G401.6 (cell line): ENCODE data around the gene FAP.

ENCODE experiments used
- FAIRE-seq: peaks from 2 replicates; lab custom pipeline; 2012; peaks lifted over from hg19 to GRCh38; lab: Jason Lieb, UNC

FAP gene

GRCh38 chr2:162185541-162186232, 57.6 kb downstream of the FAP start:
- FAIRE-seq = no peak

DNA sequence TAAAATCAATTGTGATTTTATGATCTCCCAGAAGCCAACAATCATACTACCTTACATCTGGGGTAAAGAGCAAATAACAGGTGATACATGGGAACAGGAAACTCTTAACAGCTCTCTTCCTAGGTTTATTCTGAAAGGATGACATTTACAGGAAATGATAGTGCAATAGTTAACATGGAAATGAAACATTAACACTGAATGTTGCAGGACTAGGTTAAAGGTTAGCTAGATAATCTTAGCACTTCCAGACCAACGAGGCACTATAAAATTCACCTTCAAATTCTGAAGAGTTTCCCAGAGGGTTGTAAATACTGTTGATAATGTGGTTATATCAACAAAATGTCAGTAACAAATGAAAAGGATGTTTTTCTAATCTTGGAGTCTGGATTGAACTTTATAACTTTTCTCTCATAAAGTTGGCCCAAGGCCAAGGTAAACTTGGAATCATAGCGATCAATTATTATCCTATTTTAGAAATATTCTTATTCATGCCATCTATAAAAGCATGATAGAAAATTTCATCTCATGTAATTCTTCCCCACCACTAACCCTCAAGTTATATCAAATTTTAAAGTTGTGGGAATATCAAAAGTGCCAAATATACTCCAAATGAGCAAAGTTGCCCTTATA, 58.3 kb downstream of the FAP start:
- FAIRE-seq = no peak

GRCh38 chr2:162184359-162184758, 58.9 kb downstream of the FAP start:
- no peak for FAIRE-seq

DNA sequence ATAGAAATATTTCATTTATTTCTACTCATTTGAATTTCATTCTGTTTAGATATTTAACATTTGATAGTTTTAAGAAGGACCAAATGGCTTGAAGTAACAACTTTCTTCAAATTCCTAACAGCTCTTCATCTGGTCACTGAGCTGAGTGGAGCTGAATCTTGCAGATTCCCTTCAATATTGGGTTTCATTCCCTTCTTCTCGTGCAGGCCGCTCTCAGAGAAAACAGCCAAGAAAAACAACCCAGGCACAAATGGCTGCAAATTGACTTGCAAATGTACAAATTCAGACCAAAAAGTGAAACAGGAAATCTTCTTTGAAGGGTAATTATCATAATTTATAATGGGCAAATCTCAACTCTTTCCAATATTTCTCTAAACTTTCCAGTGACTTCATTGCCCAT, 60.9 kb downstream of the FAP start:
- no peak for FAIRE-seq

DNA sequence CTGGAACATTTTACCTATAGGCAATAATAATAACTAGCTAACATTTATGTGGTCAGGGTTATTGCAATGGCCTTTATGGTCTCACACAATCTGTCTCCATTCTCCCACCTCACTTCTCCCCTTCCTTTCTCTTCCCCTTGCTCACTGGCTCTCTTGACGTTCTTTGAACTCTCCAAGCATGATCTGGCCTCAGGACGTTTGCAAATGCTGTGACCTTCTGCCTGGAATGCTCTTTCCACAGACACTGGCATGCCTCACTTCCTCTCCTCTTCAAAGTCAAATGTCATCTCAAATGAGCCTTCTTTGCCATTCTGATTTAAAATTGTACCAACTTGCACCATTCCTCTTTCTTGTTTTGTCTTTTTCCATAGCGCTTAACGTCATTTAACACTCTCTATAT, 65.9 kb downstream of the FAP start:
- FAIRE-seq = no peak

- no peak for FAIRE-seq
Observed at GRCh38 chr2:162175714-162176113, 67.5 kb downstream of the FAP start.

GRCh38 chr2:162174746-162175145, 68.5 kb downstream of the FAP start:
- FAIRE-seq = no peak

GRCh38 chr2:162172802-162173370, 70.4 kb downstream of the FAP start:
- FAIRE-seq = no peak

DNA sequence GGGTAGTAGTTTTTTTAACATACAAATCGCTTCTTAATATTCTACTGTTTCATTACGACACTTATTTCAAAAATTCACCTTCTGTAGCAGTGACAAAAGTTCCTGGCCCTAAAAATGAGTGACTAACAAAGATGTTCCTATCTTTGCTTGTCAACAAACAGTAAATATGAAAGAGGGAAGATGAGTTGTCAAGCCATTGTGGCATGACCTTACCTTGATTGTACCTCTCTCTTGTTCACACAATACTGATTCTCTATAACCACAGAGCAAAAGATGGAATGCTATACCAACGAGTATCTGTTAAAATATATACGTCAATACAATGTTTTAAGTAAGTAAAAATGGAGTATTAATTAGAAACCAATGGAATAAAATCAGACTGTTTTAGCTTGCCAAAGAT, 76.5 kb downstream of the FAP start:
- FAIRE-seq = no peak

DNA sequence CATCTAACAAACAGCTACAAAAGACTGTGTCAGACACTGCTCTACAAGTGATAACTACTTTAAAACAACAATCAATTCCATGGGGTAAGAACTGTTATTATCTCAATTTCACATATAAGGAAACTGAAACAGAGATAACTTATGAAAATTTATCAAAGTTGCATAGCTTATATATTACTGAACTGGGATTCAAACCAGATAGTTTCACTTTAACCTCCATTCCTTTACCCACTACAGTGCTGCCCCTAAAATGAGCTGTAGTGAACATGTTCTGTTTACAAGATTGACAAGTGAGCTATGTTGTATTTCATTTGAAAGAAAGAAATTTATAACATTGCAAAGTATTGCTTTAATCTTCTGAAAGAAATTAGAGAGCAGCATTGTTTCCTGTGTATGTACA, 77.1 kb downstream of the FAP start:
- no peak for FAIRE-seq

GRCh38 chr2:162164802-162165201, 78.4 kb downstream of the FAP start:
- no peak for FAIRE-seq

- FAIRE-seq = no peak
Observed at GRCh38 chr2:162159446-162159845, 83.8 kb downstream of the FAP start.

DNA sequence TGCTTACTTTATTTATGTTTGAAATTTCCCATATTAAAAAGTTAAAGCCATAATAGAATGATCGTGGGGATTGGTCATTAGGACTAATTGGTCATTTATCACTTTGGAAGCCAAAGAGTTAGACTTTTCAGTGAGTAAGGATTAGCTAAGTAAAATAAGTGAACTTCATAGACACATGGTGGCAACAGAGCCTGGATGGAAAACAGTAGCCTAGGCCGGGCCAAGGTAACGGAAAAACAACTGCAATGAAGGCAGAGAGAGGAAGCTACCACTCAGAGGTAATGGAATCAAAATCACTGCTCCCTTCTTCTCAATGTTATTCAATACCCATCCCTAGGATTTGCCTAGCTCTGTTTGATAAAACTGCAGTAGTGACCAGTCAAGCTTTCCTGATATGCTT, 87.1 kb downstream of the FAP start:
- FAIRE-seq = no peak

- FAIRE-seq = no peak
Observed at GRCh38 chr2:162155093-162155492, 88.2 kb downstream of the FAP start.

DNA sequence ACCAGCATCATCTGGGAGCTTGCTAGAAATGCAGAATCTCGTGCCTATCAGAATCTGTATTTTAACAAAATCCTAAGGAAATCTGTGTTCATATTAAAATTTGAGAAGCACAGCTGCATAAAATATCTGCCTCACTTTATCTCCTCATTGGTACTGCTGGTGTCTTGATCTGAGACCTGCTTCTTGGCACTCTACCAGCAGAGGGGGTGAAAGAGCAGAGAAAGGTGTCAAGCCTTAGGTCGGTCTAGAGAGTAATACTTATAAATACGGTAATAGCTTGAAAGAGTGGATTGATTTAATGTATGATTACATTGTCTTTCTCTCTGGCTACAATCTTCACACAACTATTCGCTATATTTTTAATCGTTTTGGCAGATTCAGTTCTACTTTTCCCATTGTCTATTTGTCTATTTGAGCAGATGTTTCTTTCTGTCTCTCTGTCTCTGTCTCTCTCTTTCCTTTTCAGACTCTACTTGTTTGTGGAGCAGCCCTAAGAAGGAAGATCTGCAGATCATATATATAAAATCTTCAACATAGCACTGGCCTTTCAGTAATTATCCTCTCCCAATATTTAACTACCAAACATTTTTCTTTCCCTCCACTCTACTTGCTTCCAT, 89.5 kb downstream of the FAP start:
- peak; percentile 51 for FAIRE-seq

DNA sequence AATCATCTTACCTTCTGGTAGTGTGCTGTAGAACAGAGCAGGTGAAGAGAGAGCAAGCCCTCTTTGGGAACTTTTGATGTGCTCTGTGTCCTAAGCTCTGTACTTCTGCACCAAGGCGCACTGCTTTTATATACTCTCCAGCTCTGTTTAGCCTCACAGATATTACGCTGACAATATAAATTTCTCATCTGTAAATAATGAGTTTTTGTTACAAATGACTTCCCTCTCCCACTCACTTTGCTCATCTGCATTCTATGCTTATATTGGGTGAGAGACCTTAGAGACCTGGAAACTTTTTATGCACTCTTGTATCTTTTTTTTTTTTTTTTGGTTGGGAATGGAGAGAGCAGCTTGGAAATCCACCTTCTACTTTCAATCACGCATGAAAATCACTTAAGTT, 91.1 kb downstream of the FAP start, which contains the start of gene GCG:
Gene GCG (minus strand): TSS at position 101 of the 400 bp plus-strand sequence. CDS start 3,069 bp downstream, outside the sequence.
- FAIRE-seq = no peak

DNA sequence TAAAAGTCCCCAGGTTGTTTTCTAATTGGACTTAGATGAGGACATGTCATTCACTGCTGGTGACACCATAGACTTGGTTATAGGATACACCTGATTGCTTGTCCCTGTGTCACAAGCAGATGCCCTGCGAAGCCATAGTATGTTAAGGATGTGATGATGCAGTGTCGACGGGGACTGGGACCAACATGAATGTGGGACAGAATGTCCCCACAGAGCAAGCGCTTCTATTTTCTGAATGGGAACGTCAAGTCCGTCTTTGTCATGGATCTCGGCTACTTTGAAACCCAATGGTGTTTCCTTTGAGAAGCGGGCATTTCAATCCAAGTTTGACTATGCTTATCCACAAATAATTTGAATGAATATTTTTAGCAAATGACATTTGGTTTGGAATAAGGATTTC, 93.3 kb downstream of the FAP start:
- FAIRE-seq = no peak

DNA sequence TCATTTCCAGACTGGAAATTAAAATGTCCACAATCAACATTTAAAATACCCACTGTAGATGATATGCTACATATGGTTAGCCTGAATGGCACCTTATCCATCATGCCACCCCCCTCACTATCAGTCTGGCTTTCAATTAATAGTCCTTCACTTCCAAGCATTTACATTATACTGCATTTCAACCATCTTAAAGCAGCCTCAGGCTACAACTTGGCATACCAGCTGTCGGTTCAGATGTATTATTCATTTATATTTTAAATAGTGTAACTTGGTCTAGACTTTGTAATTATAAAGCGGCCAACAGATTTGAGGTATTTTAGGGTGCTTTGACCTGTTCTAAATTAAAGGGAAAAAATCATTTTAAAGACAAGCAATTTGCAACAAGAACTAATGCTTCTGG, 93.8 kb downstream of the FAP start:
- no peak for FAIRE-seq

- FAIRE-seq = no peak
Observed at GRCh38 chr2:162148956-162149355, 94.3 kb downstream of the FAP start.

DNA sequence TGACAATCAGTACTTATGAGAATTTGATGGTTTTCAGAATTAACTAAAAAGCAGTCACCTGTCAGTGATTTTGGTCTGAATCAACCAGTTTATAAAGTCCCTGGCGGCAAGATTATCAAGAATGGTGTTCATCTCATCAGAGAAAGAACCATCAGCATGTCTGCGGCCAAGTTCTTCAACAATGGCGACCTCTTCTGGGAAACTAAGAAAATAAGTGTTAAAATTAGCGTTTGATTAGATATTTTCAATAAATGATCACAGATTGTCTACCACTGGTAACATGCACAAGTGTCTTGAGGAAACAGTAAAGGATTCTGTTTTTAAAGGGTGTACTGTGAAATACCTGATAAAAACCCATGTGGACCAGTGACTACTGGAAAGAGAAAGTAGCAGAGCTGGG, 99.3 kb downstream of the FAP start:
- FAIRE-seq = no peak

DNA sequence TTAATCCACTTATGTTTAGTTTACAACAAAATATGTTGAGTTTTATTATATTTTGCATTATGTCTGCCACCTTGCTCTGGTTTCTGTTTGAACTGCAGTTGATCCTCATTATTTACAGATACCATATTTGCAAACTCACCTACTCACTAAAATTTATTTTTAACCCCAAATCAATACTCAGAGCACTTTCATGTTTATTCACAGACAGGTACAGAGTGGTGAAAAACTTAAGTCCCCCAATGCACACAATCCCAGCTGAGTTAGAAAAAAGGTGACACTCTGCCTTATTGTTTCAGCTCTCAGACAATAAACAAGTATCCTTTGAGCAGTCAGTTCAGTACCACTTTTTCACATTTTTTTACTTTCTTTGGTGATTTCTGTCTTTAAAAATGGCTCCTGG, 104.9 kb downstream of the FAP start:
- FAIRE-seq = no peak

GRCh38 chr2:162127422-162127821, 115.8 kb downstream of the FAP start:
- FAIRE-seq = no peak

- FAIRE-seq = no peak
Observed at GRCh38 chr2:162126527-162126926, 116.7 kb downstream of the FAP start.
